Daoy (cell line): ENCODE data around the gene MRPL4. TPM values are rescaled to one million over a fixed set of nuclear protein-coding genes. Genes with fewer than 3 reads are reported as not detected.

Experiments
- DNase-seq: peaks from one replicate; pipeline ENCODE4 v3.0.0-alpha.2; 2015; ENCODE audit warnings: low read depth
- total RNA-seq: library from RNA; depleted of rRNA; stranded (reverse); fragments of >200 nt; shearing (Covaris generic); gene quantifications from 2 replicates; pipeline ENCODE4 v1.2.3, GENCODE V29; 2014; rRNA removed

The MRPL4 gene
- total RNA-seq: 107 and 125 TPM in 2 replicates

DNA sequence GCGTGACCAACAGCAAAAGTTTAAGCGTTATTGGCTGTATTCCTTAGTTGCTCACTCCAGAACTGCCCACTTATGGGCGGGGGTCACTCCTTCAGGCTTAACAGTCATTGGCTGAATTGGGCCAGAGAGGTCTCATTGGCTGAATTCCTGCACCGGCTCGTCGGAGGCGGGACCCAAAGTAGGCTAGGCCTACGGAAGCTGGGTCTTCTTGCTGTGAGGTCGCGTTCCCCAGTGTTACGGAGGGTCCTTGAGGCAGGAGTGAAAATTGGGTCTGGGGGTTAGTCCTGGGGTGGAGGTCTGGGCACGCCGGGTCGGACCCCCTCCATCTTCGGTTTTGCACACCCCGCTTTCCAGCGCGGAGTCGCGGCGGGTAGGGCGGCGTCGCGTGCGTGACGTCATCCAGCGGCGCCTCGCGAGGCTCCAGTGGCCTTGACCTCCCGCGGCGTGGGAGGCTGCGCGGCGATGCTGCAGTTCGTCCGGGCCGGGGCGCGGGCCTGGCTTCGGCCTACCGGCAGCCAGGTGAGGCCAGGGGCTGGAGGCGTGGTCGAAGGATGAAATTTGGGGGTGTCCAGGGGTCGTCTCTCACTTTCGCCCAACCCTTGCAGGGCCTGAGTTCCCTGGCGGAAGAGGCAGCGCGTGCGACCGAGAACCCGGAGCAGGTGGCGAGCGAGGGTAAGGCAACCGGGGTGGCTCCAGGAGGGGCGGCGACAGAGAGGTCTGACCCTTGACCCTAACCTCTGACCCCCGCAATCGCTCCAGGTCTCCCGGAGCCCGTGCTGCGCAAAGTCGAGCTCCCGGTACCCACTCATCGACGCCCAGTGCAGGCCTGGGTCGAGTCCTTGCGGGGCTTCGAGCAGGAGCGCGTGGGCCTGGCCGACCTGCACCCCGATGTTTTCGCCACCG, at the start of gene MRPL4:
MRPL4 (plus strand) TSS at position 423 of the 903 bp plus-strand sequence; CDS start at position 463, 40 bp downstream.
- DNase-seq: peak; percentile 99

DNA sequence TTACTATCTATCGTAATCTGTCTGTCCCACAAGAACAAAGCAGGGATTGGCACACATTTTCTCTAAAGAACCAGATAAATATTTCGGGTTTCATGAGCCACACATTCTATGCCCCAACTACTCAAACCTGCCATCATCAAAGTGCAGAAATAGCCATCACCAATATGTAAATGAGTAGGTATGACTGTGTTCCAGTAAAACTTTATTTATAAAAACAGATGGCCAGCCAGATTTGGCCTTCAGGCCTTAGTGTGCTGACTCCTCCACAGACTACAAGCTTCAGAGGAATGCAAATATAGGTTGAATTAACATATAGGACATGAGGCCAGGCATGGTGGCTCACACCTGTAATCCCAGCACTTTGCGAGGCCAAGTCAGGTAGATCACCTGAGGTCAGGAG, 48.3 kb upstream of the MRPL4 start:
- DNase-seq: no peak

DNA sequence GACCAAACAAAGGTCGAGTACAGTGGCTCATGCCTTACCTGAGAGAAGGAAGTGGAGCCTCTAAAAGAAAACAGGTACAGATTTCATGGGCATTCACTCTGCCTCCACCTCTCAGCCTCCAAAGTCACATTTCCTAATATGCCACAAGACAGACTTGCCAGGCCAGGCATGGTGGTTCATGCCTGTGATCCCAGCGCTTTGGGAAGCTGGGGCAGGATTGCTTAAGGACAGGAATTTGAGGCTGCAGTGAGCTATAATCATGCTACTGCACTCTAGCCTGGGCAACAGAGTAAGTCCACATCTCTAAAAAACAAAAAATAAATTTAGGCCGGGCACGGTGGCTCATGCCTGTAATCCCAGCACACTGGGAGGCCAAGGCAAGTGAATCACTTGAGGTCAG, 46.4 kb upstream of the MRPL4 start:
- DNase-seq: no peak

DNA sequence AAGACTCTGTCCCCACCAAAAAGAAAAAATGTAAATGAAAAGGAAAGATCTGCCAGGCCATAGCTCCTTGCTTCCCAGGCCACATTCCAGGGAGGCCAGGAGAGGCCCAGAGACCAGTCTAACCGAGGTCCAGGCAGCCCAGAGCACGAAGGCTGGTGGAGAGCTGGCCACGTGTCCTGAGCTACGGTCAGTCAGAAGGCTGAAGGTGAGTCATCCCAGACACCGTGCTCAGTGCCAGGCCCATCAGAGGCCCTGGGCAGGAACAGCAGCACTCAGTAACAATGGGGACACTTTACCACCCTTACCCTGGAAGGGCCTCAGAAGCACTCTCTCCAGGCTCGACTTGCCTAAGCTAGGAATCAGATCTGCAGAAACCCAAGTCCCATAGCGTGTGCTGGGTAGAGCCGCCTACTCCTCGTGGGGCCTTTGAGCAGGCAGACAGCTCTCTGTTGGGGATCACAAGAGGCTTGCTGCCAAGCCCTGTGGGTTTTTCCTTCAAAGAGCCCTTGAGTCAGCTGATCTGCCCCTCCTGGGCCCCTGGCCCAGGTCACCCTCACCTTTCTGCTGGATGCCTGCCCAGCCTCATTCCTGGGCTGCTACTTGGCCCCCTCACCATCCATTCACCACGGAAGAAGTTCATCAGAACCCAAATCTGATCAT, 45.7 kb upstream of the MRPL4 start:
- DNase-seq: peak; percentile 72

DNA sequence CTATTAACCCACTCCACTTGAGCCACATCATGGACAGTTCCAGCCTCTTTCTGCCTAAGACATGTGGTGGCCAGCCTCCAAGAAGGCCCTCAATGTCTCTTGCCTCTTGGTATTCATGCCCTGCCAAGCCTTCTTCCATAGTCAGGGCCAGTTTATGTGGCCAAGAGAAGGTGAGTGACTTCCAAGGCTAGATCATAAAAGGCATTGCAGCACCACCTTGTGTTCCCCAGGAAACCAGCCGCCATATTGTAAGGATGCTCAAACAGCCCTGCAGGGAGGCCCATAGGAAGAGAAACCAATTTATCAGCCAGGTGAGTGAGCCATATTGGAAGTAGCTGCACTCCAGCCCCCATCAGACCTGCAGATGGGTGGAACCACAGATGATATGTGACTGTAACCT, 45.0 kb upstream of the MRPL4 start:
- DNase-seq: no peak

DNA sequence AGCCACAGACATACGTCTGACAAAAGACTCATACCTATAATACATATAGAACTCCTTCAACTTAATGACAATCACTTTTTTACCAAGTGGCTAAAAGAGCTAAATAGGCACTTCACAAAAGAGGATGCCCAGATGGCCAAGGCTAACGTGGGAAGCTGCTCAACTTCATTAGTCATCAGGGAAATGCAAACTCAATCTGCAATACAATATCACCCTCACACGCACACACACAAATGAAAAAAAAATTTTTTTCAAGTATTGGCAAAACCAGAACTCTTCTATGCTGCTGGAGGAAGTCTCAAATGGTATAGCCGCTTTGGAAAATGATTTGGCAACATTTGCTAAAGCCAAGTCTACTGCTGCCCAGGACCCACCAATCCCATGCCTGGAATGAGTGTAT, 42.7 kb upstream of the MRPL4 start:
- peak; percentile 76 for DNase-seq

DNA sequence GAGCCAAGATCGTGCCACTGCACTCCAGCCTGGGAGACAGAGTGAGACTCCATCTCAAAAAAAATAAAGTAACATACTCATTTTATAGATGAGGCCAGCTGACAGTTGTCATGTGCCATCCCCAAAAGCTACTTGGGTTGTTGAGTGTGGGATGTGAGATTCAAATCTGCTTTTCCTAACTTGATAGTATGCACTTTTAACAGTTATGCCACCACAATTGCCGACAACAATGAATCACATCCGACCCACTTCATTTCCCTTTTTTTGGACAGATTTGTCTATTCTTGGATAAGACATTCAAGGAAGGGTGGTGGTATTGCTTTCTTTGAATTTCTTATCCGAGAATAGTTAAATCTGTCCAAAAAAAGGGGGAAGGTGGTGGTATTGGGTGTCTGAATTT, 41.0 kb upstream of the MRPL4 start:
- DNase-seq: no peak

DNA sequence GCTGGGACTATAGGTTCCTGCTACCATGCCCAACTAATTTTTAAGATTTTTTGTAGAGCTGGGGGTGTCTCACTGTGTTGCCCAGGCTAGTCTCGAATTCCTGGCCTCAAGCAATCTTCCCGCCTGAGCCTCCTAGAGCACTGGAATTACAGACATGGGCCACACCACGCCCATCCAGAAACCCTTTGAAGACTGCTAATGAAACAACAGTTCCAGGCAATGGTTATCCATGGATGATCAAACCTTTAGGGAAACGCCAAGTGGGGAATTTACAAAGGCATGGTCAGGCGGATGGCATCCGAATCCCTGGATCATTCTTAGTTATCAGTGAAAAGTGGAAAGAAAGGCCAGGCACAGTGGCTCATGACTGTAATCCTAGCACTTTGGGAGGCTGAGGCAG, 40.3 kb upstream of the MRPL4 start:
- no peak for DNase-seq

DNA sequence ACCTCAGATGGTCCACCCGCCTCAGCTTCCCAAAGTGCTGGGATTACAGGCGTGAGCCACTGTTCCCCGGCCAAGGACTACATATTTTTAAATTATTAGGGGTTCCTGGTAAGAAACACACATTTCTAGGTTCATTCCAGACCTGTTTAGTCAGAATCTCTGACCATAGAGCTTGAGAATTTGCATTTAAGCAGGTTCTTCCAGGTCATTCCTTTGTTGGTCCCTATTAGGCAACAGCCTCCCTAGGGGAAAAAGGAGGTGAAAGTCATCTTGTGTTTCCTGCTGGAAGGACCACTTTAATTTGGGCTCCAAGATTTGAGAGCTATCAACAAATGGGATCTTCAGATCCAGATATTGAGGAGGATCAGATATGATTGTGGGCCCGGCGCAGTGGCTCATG, 37.2 kb upstream of the MRPL4 start:
- DNase-seq: no peak

DNA sequence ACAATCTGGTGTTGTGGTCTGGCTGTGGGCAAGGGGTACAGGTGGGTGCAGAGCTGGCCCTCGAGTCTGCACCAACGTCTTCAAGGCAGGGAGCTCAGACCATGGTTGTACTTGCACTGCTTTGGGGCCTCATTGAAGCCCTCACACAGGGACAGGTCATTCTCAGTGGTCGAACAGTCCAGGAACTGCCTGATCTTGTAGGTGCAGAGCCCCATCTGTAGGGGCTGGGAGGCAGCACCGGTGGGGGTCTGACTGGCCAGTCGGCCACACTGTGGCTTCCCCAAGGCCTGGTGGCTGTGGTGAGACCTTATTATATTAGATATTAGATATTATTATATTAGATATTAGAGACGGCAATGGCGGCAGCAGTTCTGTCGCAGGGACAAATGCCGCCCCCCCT, 34.9 kb upstream of the MRPL4 start:
- no peak for DNase-seq

DNA sequence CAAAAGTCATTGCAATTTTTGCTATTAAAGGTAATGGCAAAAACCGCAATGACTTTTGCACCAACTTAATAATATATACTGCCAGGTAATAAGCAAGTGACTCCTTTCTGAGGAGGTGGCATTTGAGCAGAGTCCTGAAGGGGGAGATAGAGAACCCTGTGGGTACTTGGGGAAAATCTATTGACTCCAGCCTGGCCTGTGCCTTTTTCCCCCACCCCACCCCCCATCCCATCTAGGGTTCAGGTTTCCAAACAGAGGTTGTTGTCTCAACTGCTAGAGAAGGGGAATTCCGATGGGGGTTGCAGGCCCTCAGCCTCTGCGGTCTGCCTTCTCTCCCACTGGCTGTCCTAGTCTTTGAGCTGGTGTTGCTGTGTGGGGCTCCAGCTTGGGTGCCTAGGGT, 32.3 kb upstream of the MRPL4 start:
- DNase-seq: peak; percentile 85

DNA sequence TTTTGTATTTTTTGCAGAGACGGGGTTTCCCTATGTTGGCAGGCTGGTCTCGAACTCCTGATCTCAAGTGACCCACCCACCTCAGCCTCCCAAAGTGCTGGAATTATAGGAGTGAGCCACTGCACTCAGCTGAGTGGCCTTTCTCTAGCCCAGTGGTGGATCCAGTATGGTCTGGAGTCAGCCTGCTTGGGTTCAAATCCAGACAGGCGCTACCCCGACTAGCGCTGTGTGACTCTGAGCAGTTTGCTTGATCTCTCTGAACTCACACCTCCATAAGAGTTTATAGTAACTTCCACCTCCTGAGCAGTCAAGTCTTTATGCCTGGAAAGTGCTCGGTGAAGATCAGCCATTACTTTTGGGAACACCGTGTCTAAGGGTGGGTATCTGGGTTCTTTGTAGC, 31.3 kb upstream of the MRPL4 start:
- no peak for DNase-seq

DNA sequence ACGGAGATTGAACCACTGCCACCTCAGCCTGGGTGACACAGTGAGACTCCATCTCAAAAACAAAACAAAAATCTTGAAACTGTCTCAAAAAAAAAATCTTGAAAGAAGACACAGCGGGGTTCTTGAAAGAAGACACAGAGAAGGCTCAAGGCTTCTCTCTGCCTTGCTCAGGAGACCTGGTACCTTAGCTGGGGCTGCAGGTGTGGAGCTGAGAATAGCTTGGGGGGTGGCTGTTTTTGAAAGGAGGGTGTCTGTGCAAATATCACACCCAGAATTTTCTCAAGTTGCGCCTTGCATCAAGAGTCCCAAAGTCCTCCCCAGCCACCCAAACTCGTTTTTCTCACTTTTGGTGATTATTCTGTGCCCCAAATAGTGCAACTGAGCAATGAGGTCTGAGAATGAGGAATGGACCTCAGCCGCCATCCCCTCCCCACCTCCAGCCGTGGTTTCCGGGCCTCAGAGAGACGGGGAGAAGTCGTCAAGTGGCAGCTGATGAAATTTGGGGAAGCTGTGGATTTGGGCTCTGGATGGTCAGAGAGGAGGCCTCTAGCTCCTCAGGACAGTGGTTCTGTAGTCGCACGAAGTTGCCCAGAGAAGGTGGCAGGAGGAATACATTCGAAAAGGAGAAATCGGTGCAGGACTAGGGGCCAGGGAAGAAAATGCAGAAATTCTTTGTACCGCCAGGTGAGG, 29.7 kb upstream of the MRPL4 start:
- DNase-seq: no peak

DNA sequence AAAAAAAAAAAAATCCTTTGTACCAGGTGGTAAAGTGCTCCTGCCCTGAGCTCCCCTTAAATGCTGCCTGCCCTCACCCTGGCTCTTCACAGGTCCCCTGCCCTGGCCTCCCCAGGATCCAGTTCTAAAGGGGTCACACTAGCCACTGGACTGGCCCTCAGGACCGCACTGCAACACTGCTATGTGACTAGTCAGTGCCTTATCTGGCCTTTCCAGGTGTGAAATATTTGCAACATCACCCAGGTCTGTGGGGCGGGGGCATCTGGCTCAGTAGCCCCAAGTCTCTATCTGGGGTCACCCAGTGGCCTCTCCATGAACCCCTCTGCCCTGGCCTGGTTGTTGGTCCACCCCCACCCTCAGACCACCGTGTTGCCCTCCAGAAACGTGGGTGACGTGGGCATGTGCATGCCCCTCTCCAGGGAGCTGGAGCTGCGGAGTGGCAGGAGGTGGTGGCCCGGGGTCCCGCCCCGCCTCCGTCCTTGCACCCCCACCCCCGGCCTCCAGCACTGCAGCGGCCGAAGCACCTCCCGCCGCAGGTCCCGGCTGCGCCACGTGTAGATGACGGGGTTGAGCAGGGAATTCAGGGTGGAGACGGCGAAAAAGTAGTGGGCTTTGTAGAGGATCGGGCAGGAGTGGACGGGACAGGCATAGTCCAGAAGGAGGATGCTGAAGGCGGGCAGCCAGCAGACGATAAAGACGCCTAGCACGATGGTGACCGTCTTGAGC, 28.4 kb upstream of the MRPL4 start:
- DNase-seq: no peak

DNA sequence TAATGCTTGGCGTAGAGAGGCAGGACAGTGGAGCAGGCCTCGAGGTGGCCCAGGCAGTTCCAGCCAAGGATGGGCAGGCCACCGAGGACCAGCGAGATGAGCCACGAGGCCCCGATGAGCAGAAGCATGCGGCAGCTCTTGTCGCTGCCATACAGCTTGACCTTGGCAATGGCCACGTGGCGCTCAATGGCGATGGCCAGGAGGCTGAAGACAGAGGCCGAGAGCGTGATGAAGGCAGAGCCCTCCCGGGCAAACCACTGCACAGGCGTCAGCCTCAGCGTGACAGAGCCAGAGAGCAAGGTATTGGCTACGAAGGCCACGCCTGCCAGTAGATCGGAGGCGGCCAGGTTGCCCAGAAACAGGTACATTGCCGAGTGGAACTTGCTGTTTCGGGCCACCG, 27.7 kb upstream of the MRPL4 start:
- no peak for DNase-seq

DNA sequence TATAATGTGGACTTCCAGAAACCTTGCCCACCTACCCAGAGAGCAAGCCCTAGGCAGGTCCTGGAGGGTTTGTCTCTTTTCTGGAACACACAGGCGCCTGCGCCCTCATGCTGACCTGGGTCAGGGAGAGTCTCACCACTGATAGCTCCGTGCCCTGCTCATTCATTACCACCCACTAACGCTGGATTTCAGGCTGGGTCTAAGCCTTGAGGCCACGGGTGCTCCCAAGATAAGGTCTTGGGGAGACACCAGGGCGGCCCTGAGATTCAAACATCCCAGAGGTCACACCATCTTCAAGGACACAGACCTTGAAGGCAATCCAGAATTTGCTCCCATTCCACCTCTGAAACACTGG, 26.0 kb upstream of the MRPL4 start:
- DNase-seq: no peak

DNA sequence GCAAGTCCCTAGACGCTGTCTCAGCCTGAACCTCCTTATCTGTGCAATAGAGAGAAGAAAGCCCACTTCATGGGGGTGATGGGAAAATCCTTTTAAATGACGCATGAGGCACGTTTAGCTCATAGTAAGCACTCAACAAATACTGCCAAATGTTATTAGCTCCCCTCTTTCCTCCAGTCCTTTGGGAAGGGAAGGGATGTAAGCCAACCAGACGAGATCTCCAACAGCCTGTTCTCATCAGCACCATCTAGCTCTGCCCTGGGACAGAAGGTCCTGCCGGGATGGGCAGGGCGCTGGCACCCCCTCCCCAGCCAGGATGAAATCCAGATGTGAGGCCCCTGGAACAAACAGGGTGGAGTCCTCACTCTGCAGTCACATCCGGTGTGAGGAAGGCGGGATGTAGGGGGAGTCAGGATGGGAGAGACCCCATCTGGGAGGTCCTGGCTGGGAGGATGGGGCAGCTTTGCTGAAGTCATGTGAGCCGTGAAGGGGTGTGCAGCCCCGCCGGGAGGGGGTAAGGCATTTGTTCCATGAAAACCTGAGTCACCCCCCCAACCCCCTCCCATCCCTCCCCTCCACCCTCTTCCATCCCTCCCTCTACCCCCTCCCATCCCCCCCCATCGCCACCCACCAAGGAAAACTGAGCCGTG, 25.5 kb upstream of the MRPL4 start:
- no peak for DNase-seq

DNA sequence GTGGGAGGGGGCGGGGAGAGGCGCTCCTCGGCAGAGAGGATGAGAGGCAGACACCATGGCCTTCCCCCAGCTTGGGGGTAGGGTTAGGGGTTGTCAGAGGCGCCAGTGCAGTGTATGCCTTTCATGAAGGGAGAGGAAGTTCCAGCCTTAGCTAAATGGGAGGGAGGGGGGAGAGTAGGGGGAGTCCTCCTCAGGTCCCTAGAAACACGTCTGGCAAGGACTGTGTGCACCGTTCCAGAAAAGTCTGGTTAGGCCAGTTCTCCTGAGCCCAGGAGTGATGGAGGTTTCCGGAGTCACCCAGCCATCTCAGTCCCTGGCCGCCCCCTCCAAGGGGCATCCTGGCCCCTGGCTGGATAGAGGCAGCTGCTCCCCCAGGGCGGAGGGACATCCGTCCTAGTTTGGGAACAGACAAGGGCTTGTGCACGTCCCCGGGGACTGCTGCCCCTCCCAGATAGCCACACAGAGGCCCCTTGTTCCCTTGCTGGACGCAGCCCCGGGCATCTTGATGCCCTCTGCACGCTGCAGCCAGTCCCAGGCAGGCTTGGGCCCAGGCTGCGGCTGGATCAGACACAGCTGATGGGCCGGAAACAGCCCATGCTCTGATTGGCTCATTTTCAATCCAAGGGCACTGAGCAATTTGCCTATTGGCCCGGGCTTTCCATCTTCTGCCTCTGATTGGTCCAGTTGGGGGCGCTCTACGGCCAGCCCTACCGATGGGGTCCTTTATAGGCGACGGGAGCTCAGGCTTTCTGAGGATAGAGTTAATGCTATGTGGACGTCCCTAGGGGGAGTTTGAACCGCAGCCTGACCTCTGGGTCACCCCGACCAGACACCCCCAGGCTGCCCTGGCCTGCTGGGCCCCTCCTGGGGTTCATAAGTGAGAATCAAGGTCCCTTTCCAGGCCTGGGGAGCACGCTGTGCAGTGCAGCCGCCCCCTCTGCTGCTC, 24.7 kb upstream of the MRPL4 start:
- DNase-seq: no peak

DNA sequence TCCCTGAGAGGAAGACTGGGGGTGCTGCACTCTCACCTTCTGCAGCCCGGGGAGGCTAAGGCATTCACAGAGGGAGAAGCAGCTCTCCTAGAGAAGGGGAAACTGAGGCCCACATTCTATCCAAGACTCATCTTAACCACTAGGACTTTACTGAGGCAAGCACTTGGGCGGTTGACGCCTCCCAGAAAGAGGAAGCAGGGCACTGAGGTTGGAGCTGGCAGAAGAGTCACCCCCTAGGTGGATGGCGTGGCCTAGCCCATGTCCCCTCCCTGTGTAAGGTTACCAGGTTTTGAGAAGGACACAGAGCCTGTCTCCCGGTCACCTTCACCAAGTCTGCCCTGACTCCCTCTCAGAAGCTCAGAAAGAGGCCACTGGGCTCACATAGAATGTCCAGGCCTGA, 23.6 kb upstream of the MRPL4 start:
- DNase-seq: no peak

DNA sequence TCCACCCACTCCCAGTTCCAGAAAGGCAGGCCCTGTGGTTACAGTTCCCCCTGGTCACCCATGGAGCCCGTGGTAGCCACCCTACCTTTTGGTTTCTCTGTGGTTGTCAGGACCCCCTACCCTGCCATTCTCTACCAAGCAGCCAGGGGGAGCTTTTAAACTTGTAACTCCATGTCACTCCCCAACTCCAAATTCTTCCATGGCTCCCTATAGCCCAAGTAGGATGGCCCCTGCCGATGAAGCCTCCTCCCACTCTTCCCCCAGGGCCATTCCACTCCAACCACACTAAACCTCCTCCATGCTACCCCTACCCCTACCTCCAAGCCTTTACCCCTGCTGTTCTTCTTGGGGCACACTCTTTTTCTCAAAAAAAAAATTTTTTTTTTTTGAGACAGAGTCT, 23.1 kb upstream of the MRPL4 start:
- DNase-seq: no peak
